Epithelial cell of esophagus (primary cell): ENCODE data around the gene PXT1.
"Not testable (repeated sequence)": the region's sequence is repeated elsewhere in the genome, so short reads cannot be mapped to it uniquely, and the experiment has no call there.

Experiments used
- DNase-seq: peaks from one replicate; pipeline ENCODE4 v3.0.0; 2010; ENCODE audit warnings: low read depth
- H3K4me3 ChIP-seq: 2 replicates; pipeline ENCODE4 v1.5.1; 2011; ENCODE audit warnings: mild to moderate bottlenecking, low read length, control low read depth
- TF ChIP-seq, protein P1 (sequence below): IDR thresholded peaks from 2 replicates; pipeline ENCODE4 v1.5.1; 2011; ENCODE audit warnings: low read depth, mild to moderate bottlenecking, low read length, control low read depth, inconsistent platforms; ENCODE audit not compliant: insufficient read depth; ENCODE audit errors: missing control alignments

Gene PXT1, protein sequence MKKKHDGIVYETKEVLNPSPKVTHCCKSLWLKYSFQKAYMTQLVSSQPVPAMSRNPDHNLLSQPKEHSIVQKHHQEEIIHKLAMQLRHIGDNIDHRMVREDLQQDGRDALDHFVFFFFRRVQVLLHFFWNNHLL

DNA sequence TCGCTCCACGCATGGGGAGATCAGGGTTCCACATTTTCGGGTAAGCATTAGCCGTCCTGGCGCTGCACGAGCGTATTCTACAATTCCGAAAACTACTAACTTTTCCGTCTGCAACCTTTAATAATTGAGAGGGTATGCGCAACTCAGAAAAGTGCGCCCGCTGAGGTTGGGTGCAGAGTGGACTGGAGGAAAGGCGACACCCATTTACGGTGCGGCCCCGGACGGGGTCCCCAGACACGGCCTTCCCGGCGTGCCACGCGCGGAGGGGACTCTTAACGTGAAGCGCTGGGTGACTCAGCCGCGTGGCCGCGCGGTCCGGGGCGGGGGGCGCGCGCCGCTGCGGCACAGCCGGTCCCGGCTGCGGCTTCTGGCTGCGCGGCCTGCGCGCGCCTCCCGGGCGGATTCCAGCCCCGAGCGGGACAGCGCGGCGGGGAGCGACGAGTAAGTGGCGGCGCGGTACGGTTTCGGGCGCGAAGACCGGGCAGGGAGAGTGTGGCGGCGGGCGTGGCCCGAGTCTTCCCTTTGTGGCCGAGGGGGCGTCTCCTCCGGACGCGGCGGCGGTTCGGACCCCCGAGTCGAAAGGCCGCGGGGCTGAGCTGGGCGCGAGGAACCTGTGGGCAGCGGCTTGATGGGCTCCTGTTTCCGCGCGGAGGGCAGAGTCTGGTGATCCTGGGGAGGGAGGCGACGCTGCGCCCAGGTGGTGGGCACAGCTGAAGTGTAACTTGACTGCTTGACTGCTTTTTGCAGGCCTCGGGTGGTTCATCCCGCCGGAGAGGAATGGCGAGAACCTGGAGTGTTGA is at the start of gene PXT1, which contains the start of gene KCTD20:
Gene PXT1, minus strand, starts transcription at position 184 of the 800 bp plus-strand sequence. CDS start 16,772 bp downstream, outside the sequence.
Gene KCTD20, plus strand, starts transcription at position 330 of the 800 bp plus-strand sequence. CDS start 27,098 bp downstream, outside the sequence.
- H3K4me3 ChIP-seq, result peak within 1 kb of the TSS; percentile 83
- DNase-seq, result peak; percentile 84
- TF ChIP-seq, protein P1, sequence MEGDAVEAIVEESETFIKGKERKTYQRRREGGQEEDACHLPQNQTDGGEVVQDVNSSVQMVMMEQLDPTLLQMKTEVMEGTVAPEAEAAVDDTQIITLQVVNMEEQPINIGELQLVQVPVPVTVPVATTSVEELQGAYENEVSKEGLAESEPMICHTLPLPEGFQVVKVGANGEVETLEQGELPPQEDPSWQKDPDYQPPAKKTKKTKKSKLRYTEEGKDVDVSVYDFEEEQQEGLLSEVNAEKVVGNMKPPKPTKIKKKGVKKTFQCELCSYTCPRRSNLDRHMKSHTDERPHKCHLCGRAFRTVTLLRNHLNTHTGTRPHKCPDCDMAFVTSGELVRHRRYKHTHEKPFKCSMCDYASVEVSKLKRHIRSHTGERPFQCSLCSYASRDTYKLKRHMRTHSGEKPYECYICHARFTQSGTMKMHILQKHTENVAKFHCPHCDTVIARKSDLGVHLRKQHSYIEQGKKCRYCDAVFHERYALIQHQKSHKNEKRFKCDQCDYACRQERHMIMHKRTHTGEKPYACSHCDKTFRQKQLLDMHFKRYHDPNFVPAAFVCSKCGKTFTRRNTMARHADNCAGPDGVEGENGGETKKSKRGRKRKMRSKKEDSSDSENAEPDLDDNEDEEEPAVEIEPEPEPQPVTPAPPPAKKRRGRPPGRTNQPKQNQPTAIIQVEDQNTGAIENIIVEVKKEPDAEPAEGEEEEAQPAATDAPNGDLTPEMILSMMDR, result no peak

DNA sequence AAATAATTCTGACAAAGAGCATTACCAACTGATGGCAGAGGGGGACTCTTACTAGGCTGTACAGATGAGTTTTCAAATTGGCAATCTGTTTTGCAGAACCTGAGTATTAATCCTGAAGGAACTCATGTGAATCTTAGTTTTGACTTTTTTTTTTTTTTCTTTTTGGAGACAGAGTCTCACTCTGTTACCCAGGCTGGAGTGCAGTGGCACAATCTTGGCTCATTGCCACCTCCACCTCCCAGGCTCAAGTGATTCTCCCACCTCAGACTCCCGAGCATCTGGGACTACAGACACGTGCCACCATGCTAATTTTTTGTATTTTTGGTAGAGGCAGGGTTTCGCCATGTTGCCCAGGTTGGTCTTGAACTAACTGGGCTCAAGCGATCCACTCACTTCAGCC is 49.4 kb upstream of the PXT1 start:
- TF ChIP-seq, protein P1, result no peak
- DNase-seq, result no peak
- no peak overlapping the region for H3K4me3 ChIP-seq

DNA sequence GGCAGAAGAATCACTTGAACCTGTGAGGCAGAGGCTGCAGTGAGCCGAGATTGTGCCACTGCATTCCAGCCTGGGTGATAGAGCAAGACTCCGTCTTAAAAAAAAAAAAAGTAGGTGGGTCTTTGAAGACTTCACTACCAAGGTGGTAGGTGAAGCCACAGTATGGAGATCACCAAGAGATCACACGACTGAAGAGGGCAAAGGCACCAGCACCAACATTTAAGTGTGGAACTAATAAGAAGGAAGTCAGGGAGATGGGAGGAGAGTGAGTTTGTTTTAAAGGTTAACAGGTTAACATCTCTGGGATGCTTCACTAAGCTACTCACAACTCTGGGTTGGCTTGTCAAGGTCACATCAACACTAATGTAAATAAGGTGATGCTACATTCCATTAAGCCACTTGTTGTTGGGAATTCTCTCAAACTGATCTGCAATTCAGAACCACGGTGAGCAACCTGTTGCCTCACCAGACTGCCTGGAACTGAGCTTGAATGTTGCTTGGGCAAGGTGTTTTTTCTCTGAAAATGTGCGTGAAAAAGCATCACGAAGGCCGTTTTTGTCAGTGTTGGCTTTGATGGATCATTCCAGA is 48.8 kb upstream of the PXT1 start:
- TF ChIP-seq, protein P1, result no peak
- H3K4me3 ChIP-seq, result no peak overlapping the region
- DNase-seq, result no peak

DNA sequence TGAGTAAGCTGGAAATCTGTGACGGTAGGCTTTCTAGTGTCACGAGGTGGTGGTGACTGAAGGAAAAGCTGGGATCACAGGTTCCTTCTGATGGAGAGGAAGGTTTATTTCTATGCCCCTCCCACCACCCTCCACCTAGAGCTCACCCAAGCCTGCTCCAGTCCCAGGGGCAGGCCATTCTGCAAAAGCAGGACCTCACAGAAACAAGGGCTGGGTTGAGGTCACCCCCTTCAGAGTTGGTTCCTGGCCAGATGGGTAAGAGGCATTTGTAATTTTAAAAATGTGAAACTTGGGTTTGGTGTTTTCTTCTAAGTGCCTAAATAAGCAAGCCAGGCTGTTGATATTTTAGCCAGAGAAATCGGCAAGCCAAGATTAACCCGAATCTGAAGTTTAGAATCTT is 46.8 kb upstream of the PXT1 start:
- DNase-seq, result no peak
- no peak overlapping the region for H3K4me3 ChIP-seq
- TF ChIP-seq, protein P1, result no peak

DNA sequence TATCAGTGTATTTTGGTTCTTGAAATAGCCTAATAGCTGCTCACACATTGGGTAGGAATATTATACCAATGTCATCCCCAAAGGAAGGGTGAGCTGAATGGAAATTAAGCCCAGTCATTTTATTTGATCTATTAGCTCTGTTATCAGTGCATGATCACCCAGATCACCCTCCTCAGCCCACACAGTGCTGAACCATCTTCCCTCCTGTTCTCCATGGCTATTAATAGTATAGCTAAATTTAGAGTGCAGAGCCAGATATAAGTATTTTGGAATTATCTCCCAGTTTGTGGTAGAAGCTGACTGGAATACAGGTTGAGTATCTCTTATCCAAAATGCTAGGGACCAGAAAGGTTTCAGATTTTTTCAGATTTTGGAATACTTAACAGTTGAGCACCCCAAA is 45.6 kb upstream of the PXT1 start:
- no peak for DNase-seq
- no peak overlapping the region for H3K4me3 ChIP-seq
- TF ChIP-seq, protein P1, result no peak

DNA sequence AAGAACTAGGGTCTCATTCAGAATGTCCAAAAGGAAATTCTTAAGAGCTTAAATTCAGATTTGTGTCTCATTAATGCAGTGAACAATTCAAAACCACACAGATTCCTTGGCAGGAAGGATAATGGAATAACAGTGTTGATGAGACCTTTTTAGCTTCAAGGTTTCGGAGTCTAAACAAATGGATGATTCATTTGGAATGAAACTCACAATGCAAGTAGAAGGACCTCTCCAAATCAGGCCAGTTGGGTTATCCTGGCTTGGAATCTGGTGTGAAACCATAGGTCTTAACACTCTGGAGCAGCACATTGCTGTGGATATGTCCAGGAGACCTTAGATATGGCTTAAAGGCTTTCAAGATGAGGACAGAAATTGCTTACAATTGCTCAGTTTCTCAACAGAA is 45.0 kb upstream of the PXT1 start:
- H3K4me3 ChIP-seq, result no peak overlapping the region
- no peak for DNase-seq
- TF ChIP-seq, protein P1, result no peak

DNA sequence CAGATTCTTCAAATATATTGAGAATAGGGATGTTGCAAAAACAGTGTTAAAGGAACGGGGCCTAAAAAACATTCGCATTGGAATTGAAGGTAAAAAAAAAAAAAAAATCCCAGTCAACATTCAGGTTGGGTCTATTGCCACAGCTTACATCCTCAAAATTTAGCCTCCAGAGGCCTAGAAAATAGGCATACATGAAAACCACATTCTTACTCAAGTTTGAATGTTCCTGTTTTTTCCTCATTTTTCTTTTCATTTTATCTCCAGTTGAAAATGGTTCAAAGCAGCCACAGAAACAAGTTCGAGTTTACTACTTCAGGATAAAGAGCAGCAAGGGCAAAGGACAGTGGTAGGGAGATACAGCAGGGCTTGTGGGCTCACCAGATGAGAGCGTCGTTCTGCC is 42.1 kb upstream of the PXT1 start:
- TF ChIP-seq, protein P1, result no peak
- no peak overlapping the region for H3K4me3 ChIP-seq
- no peak for DNase-seq

DNA sequence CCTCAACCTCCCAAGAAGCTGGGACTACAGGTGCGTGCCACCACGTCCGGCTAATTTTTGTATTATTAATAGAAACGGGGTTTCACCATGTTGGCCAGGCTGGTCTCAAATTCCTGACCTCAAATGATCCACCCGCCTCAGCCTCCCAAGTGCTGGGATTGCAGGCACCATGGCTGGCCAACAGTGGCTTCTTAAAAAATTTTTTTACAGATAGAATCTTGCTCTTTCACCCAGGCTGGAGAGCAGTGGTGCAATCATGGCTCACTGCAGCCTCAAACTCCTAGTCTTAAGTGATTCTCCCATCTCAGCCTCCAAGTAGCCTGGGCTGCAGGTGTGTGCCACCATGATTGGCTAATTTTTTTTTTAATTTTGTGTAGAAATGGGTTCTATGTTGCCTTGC is 40.7 kb upstream of the PXT1 start:
- H3K4me3 ChIP-seq, DNase-seq: not testable (repeated sequence)
